Hypothalamus (tissue), 51 donors: ENCODE measurements around the gene SSTR3.
"Not testable (repeated sequence)": the region's sequence is repeated elsewhere in the genome, so short reads cannot be mapped to it uniquely, and the experiment has no call there.

Experiments
- DNase-seq, 51 donors: peaks; one replicate each; lab custom pipeline; 2025; lab: John Stamatoyannopoulos, UW

SSTR3 gene

GRCh38 chr22:37170689-37171405, 41.4 kb downstream of the SSTR3 start:
- not testable (repeated sequence) for DNase-seq

- no peak for DNase-seq
These were observed 42.2 kb downstream of the SSTR3 start for GRCh38 chr22:37169947-37170688.

DNA sequence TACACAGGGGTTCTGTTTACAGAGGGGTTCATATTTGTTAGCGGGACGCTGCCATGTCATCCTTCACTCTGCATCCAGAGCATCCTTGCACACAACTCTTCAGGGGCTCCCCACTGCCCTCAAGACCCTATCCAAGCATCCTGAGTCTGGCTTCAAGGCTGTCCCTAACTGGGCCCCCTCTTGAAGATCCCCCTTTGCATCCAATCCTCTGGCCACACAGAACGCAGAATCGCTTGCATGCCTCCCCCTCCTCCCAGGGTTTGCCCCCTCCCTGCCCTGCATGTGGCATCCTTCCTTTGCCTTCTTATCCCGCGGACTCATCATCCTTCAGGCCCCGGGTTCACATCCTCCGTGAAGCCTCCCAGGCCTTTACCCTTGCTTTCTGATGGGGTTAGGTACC, 42.9 kb downstream of the SSTR3 start:
- no peak for DNase-seq

- DNase-seq, result no peak
These were observed 44.2 kb downstream of the SSTR3 start for GRCh38 chr22:37167981-37168647.

DNA sequence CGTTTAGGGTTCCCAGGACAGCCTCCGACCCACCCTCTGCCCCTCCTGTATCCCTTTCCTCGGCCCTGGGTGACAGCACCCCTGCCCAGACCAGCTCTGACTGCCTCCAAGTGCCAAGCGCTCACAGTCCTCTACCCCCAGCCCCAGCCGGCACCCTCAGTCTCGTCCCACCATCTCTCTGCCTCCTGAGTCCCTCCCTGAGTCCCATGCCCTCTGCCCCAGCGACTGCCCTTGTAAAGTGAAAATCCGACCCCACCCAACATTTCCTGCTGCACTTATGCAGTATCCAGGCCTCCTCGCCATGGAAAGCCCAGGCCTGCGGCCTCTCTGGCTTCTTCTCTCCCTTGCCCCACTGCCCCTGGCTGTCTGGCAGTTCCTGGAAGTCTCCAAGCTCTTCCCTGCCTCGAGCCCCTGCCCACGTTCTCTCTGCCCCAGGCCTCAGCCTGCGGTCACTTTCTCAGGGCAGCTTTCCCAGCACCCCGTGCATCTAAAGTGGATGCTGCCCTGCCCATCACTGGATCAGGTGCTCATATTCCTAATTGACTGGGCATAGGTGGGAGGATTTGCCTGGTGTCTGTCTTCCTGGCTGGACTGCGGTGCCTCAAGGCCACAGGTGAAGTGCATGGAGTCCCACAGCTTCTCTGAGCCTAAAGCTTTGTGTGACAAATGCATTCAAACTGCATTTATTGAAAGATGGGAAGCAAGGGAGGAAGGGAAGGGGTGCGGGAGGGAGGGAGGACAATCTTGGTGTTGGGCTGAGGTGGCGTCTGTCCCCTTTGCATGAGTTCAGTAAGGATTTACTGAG, 44.9 kb downstream of the SSTR3 start:
- no peak for DNase-seq

DNA sequence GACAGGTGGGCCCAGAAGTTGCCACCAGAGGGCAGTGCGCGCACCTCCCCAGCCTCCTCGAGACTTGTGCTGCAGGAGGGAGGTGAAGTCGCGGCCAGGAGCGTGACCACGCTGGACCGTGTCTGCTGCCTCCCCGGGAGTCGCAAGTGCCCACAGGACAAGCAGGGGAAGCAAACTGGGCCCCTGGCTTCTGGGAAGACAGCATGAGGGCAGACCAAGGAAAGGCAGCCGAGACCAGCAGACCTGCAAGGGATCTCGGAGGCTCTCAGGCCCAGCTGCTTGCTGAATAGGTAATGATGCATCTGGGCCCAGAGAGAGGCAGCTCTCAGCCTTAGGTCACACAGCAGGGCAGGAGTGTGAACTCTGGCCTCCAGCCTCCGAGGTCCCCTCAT, 45.6 kb downstream of the SSTR3 start:
- peak in 47 of 51 donors; percentile 11 to 85 (median 58) for DNase-seq

DNA sequence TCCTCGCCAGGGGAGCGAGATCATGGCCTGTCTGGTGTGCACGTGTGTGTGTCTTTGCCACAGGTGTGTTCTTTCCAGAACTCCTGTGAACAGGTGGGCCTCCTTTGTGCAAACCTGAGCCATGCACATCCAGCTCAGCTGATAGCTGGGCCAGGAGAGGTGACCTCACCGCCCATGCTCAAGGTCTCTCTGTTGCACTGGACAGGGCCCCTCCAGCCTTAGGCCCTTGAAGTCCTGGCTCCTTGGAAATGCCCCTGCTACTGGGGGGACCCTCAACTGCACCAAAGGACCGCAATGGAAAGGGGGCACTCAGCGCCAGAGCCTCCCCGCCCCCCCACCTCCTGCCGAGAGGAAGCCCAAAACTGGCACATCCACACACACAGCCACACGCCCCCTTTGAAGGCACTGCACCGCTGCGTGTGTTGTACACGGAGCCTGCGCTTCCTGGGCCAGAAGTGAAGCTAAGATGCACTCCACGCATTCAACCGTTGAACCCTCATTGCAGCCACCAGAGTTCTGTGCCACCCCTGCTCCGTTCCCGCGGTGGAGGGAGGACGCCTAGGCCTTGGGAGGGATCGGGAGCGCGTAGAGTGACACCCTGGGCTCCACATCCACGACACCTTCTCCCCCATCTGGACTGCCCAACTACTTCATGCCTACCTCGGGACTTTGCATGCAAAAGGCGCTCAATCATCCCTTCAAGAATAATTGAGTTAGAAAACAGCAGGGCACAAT, 46.2 kb downstream of the SSTR3 start:
- DNase-seq, result no peak

DNA sequence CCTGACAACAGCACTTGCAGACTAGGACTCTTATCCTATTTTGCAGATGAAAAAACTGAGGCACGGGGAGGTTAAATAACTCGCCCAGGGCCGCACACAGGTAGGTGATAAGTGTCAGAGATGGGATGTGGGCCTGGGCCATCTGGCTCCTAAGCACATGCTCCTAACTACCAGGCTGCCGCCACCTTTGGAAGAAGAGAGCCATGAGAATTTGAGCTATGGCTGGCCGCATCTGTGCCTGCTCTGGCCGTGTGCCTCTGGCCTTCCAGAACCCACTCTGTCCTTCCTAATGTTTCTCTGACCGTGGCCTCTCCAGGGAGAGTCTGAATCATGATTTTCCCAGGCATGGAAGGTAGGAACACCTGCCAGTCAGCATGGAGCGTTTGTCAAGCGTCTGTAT, 47.2 kb downstream of the SSTR3 start:
- DNase-seq, result no peak

- DNase-seq, result no peak
These were observed 47.8 kb downstream of the SSTR3 start for GRCh38 chr22:37164505-37164887.

DNA sequence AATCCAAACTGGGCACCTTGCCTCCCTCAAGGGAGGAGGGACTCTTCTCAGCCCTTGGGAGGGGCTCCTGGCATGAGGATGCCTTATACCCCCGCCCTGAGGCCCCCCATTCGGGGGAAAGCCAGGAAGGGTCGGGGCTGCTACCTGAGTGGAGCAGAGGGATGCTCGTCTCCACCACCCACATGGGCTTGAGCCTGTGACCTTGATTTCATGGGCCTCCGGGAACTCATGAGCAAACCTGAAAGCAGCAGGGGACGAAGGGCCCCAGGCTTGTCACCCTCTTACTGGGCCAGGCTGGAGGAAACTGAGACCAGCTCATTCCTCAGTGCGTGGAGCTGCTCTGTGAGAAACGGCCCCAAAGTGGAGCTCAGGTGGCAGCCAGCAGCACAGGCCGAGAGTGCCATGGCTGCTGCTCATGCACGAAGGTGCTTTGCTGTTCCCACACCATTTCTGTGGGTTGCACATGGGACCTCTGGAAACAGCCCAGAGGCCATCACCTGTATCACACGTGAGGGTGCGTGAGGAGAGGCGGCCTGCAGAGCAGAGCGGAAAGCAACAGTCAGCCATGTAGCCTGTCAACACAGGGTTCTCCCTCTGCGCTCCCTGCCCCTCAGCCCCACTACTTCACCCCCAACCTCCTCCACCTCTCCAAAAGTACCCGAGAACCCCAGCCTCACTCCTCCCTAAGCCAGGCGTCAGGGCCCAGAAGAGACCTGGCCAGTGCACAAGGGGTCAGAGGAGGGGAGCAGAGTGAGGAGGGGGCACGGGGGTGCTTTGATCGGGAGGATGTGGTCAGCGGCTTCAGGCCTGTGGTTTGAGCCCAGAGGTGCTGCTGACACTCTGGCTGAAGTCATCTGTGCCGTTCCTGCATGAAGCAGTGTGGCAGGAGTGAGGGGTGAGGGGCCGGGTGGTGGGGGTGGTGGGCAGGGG, 48.4 kb downstream of the SSTR3 start:
- no peak for DNase-seq

DNA sequence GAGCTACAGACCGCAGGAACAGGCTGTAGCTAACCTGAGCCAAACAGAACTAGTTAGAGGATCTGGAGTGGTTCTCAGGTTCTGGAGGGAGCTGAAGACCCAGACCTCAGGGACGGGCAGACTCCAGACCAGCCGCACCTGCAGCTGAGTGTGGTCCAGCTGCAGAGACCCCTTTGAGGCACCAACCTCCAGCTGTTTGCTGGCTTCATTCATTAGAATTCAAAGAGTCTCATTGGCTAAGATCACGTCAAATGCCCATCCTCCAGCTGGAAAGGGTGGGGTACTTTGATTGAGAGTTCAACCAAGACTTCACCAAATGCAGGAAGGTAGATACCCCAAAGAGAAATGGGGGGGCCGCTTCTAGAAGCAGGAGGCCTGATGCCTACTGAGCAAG, 49.2 kb downstream of the SSTR3 start:
- no peak for DNase-seq

DNA sequence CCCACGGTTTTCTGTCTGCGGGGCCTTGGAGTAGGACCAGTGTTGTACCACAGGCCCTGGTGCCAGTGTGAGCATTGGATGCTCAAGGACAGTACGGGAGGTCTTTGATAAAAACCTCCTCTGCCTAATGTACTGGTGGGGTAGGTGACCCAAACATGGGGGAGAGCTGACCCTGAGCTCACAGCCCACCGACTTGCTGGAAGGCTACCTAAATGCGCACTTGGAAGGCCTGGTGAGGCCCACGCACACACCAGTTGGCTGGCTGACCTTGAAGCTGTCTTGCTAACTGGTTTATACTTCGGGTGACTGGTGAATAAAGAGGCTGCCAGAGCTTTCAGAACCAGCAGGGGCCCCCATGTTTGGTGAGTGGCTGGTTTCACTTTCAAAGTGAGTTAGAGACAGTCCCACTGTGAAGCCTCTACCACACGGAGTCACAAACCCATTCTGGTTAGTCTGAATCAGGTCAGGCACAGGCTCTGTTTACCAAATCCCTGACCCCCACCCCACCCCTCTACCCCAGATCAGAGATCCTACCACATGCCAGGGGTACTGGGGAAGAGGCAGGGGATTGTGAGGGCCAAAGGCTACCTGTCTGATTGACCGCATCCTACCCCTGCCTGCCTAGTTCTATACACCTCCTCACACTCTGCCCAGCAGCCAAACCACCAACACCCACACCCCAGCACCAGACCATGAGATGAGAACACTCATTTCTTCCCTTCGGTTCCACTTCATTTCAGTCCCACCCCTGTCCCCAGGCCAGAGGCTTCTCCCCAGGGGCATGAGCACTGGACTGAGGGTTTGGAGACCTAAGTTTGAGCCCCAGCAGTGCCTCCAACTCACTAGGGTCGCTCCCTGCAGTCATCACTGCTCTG, 49.8 kb downstream of the SSTR3 start:
- DNase-seq, result no peak

GRCh38 chr22:37161443-37161842, 50.8 kb downstream of the SSTR3 start:
- DNase-seq, result no peak

GRCh38 chr22:37160027-37160426, 52.2 kb downstream of the SSTR3 start:
- DNase-seq, result no peak

DNA sequence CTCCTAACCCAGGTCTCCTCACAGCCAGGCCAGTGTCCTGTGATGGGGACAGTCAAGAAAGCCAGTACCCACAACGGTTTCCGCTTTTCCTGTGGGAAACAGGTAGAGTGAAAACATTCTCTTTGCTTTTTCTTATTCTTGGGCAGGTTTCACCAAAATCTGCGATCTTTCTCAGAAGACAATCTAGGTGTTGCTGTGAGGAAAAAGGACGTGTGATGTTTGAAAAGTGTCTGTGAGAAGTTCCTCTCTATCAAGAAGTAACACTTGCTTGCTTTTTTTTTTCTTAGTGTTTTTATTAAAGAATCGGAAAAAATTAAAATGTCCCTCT, 53.4 kb downstream of the SSTR3 start:
- DNase-seq, result no peak

GRCh38 chr22:37157516-37158285, 54.6 kb downstream of the SSTR3 start:
- no peak for DNase-seq

DNA sequence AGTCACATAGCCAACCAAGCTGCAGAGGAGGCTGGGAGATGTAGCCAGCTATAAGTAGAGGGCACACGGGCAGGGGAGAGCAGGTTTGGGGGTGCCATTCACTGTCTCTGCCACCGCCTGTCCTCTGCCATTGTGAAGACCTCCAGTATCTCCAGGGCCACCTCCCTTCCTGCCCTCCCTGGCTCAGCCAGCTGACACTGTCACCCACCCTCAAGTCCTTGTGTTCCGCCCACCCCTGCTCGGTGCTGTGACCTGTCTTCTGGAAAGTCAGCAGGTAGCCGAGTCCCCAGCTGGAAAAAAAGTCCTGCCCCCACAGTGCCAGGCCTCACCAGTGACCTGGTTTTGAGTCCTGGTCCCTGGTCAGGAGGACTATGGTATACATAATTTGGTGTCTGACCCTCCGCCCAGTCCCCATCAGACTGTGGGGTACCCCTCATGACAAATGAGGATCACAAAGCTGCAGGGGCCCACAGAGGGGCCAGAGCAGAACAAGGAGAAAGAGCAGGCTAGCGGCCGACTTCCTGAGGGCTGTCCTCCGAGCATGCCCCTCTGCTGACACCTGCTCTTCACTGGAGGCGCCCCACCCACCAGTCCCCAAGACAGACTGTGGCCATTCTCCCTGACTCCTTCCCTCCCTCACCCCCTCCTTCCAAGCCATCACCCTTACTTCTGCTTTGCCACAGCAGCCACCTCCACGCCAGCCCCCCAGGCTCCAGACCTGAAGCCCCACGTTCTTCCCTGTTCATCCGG, 55.4 kb downstream of the SSTR3 start:
- no peak for DNase-seq
